Uterus (tissue), 2 donors: ENCODE data around the gene MICAL2.

Experiments used
- POLR2A ChIP-seq, 2 donors: fragments of 450-650 bp; IDR thresholded peaks; one replicate each; pipeline ENCODE4 v1.6.1; 2016; ENCODE audit warnings: antibody characterized with exemption in 2 of 2, mild to moderate bottlenecking in 1 of 2, moderate library complexity in 1 of 2
- TF ChIP-seq, protein P1 (sequence below), 4 experiments: fragments of 200-600 bp in 2 of 4; fragments of 450-650 bp in 2 of 4; sonication (generic) in 2 of 4; IDR thresholded peaks; one replicate each; pipeline ENCODE4 v1.5.1; 2016 to 2019; ENCODE audit warnings: antibody characterized with exemption in 4 of 4, mild to moderate bottlenecking in 2 of 4, moderate library complexity in 1 of 4

DNA sequence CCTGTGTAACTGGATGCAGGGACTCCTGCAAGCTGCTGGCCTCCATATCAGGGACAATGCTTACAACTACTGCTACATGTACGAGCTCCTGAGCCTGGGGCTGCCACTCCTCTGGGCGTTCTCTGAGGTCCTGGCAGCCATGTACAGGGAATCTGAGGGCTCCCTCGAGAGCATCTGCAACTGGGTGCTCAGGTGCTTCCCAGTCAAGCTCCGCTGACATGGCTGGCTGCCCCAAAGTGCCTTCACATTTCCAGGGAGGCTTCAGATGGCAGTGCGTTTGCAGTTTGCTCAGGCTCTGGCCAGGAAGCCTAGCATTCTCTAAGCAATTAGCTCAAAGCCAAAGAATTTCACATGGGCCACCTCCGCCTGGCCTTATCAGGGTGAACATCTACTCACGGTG, 149.6 kb downstream of the MICAL2 start:
- TF ChIP-seq, protein P1, sequence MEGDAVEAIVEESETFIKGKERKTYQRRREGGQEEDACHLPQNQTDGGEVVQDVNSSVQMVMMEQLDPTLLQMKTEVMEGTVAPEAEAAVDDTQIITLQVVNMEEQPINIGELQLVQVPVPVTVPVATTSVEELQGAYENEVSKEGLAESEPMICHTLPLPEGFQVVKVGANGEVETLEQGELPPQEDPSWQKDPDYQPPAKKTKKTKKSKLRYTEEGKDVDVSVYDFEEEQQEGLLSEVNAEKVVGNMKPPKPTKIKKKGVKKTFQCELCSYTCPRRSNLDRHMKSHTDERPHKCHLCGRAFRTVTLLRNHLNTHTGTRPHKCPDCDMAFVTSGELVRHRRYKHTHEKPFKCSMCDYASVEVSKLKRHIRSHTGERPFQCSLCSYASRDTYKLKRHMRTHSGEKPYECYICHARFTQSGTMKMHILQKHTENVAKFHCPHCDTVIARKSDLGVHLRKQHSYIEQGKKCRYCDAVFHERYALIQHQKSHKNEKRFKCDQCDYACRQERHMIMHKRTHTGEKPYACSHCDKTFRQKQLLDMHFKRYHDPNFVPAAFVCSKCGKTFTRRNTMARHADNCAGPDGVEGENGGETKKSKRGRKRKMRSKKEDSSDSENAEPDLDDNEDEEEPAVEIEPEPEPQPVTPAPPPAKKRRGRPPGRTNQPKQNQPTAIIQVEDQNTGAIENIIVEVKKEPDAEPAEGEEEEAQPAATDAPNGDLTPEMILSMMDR (IDR thresholded peaks at IDR 0.05), result no peak
- no peak for TF ChIP-seq POLR2A (IDR thresholded peaks at IDR 0.05)
